Adrenal gland (tissue), 12 donors: ENCODE data around the gene ZFYVE21. TPM values are rescaled to one million over a fixed set of nuclear protein-coding genes. Genes with fewer than 3 reads are reported as not detected.
A peak's percentile ranks its signal among the peaks of the same experiment; 100 is the strongest.

Experiments
- DNase-seq, 7 donors: peaks; one replicate each; pipeline ENCODE4 v3.0.0-alpha.2; 2019 to 2020
- H3K27ac ChIP-seq, 5 donors: fragments of 200-600 bp; sonication (generic) in 4 of 5; 1 replicate in 3 of 5; 2 replicates in 2 of 5; pipeline versions ENCODE4 v1.5.1 to v1.8.0; 2016 to 2020; ENCODE audit warnings: mild to moderate bottlenecking in 1 of 5
- H3K27me3 ChIP-seq: fragments of 200-600 bp; 2 replicates; pipeline ENCODE4 v1.8.0; 2021
- H3K36me3 ChIP-seq, 2 donors: fragments of 200-600 bp; replicated peaks in 1 of 2; 1 replicate in 1 of 2; 2 replicates in 1 of 2; pipeline versions ENCODE4 v1.5.1 to v1.8.0; 2018 to 2022
- H3K4me1 ChIP-seq, 2 donors: fragments of 200-600 bp; replicated peaks in 1 of 2; 1 replicate in 1 of 2; 2 replicates in 1 of 2; pipeline versions ENCODE4 v1.5.1 to v1.8.0; 2018 to 2021
- H3K4me3 ChIP-seq, 4 donors: fragments of 200-600 bp; sonication (generic) in 3 of 4; one replicate each; pipeline ENCODE4 v1.5.1; 2016 to 2018
- H3K9me3 ChIP-seq, 3 donors: fragments of 200-600 bp; sonication (generic) in 1 of 3; replicated peaks in 1 of 3; 1 replicate in 2 of 3; 2 replicates in 1 of 3; pipeline versions ENCODE4 v1.5.1 to v1.8.0; 2016 to 2021
- POLR2A ChIP-seq, 2 donors: fragments of 450-650 bp; IDR thresholded peaks; one replicate each; pipeline ENCODE4 v1.6.1; 2017; ENCODE audit warnings: antibody characterized with exemption in 2 of 2, mild to moderate bottlenecking in 2 of 2, moderate library complexity in 1 of 2
- WGBS, 4 donors: extraction: QIAGEN DNeasy Blood & Tissue Kit in 2 of 4; methylation state at CpG; one replicate each; pipeline versions ENCODE4 v1.1.5 to v1.1.7; 2013 to 2017; 5-methylcytosine and 5-hydroxymethylcytosine counted together
- intact Hi-C, 2 donors: fragments of 100-400 bp; cut with DNase I; formaldehyde crosslinking; loops; one replicate each; pipeline versions ENCODE4 v1.14.1 to v1.15.0; 2022 to 2023
- polyA plus RNA-seq, 3 donors: library from polyadenylated mRNA; stranded (reverse); fragments of 200-250 nt in 2 of 3; fragments of 350-450 nt in 1 of 3; fragmentation: Illumina TruSeq in 1 of 3; extraction: RNeasy Lipid Tissue Mini Kit (QIAGEN cat#74804) in 1 of 3; gene quantifications; one replicate each; pipeline ENCODE4 v1.2.3, GENCODE V29; 2013 to 2014
- total RNA-seq, 9 donors: library from RNA; depleted of rRNA in 4 of 9; stranded (reverse); fragments of >200 nt in 4 of 9; fragments of 120-200 nt in 1 of 9; fragmentation: NEBNext Ultra II Directional in 1 of 9; extraction: Animal tissue kit (Norgen Biotek cat#: 25700) in 1 of 9; gene quantifications; one replicate each; pipeline versions ENCODE4 v1.1.0 to v1.2.4, GENCODE V29; 2013 to 2023
- TF ChIP-seq, protein P1 (sequence below), 6 experiments: fragments of 450-650 bp in 4 of 6; fragments of 200-600 bp in 2 of 6; sonication (generic) in 1 of 6; IDR thresholded peaks; 1 replicate in 5 of 6; 2 replicates in 1 of 6; pipeline versions ENCODE4 v1.5.1 to v1.8.0; 2016 to 2021; ENCODE audit warnings: antibody characterized with exemption in 6 of 6, mild to moderate bottlenecking in 2 of 6, moderate library complexity in 1 of 6
- donor health status: healthy with polysubstance abuse.
- donor health status: Bipolar disorder and iron deficiency.
- donor health status: DM: yes; HTN: yes; CAD: no.
- donor health status: DM: no; HTN: no; CAD: no.
- donor health status: DM: no; HTN: no; CAD: no.
- donor health status: DM: yes; HTN: yes; CAD: no.

ZFYVE21 gene
- total and polyA plus RNA-seq, 12 donors, result 20.9 to 71.4 (median 41.2) TPM

DNA sequence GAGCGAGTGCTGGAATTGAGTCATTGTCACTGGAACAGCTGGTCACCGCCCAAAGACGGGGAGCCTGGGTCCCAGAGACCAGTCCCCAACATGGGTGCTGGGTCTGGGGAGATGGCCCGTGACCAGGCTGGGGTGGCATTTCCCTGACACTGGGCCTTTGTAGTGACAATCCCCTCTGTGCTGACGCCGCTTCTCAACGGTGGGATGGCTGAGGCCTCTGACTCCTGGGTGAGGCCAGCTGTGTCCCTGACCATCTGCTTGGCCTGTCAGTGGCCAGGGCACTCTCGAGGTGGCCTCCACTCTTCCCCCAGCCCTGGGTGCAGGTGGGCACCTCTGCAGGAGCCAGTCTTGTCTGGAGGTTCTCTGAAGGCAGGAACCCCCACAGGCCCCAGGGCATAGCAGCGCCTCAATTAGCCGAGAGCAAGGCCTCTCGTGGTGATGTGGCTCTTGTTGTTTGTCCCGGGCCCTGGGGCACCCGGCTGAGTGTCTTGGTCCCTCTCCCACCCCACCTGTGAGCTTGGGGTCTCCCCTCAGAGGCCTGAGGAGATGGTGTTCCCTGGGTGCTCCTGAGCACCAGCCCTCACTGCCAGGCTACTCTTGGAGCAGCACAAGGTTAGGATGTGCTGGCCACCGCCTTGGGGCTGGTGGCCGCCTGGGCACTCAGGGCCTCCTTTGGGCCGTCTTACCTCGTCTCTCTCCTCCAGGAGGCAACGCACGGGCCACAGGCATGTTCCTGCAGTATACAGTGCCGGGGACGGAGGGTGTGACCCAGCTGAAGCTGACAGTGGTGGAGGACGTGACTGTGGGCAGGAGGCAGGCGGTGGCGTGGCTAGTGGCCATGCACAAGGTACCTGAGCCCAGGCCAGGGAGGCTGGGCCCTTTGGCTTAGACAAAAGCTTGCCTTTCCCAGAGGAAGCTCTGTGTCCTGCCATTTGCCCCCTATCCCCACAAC, 16.6 kb downstream of the ZFYVE21 start:
- H3K27me3 ChIP-seq, result no peaks in the 10 kb centered on the region
- TF ChIP-seq, protein P1, sequence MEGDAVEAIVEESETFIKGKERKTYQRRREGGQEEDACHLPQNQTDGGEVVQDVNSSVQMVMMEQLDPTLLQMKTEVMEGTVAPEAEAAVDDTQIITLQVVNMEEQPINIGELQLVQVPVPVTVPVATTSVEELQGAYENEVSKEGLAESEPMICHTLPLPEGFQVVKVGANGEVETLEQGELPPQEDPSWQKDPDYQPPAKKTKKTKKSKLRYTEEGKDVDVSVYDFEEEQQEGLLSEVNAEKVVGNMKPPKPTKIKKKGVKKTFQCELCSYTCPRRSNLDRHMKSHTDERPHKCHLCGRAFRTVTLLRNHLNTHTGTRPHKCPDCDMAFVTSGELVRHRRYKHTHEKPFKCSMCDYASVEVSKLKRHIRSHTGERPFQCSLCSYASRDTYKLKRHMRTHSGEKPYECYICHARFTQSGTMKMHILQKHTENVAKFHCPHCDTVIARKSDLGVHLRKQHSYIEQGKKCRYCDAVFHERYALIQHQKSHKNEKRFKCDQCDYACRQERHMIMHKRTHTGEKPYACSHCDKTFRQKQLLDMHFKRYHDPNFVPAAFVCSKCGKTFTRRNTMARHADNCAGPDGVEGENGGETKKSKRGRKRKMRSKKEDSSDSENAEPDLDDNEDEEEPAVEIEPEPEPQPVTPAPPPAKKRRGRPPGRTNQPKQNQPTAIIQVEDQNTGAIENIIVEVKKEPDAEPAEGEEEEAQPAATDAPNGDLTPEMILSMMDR (IDR thresholded peaks at IDR 0.05), result no peak
- no peak for TF ChIP-seq POLR2A (IDR thresholded peaks at IDR 0.05)
- no peaks in the 10 kb centered on the region for H3K9me3 ChIP-seq
- H3K4me1 ChIP-seq, result peaks cover 12 to 33% of the 10 kb centered on the region in 2 donors
- peak in 2 of 7 donors; percentile 22 to 51 for DNase-seq
- H3K36me3 ChIP-seq, result peaks cover 0 to 56% of the 10 kb centered on the region in 2 donors
- H3K4me3 ChIP-seq, result no peak overlapping the region
- intact Hi-C loops, result no loop called here
- no peak overlapping the region for H3K27ac ChIP-seq
- WGBS, 4 donors, result 91 to 96% (median 95%) methylated on average over 10 to 24 of the region's 24 CpGs

DNA sequence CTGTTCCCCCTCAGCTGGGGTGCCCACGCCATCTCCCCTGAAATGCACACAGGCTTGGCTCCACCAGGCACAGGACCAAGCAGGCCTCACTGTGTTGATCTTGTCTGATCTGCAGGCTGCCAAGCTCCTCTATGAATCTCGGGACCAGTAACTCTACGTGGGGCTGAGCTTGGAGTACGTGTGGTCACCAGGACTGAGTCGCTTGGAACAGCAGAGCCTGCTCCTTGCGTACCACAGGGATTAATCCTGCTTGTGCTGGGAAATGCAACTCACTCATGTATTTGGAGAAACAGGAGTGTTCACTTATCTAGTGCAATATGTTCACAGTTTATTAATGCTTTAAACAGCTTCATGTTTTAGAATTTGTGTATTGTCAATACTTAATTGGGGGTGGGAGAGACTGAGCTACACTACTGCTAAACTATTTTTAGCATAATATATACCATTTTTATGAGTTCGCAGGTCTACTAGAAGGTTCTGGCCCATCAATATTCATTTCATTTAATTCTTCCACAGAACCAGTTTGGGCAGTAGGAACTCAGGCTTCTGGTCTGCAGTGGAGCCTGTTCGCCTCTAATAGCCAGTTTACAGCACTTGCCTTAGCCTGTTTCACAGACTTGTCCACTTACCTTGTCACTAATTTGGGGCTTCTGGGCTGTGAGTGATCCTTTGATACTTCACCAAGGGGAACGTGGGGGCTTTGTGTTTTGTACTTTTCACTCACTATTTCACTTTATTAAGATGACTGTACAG, 17.4 kb downstream of the ZFYVE21 start:
- no peaks in the 10 kb centered on the region for H3K27me3 ChIP-seq
- TF ChIP-seq, protein P1 (IDR thresholded peaks at IDR 0.05), result no peak
- TF ChIP-seq POLR2A (IDR thresholded peaks at IDR 0.05), result no peak
- DNase-seq, result no peak
- H3K4me3 ChIP-seq, result no peak overlapping the region
- 90 to 94% (median 93%) methylated on average over 6 to 9 of the region's 9 CpGs for WGBS, 4 donors
- no peaks in the 10 kb centered on the region for H3K9me3 ChIP-seq
- peaks cover 0 to 51% of the 10 kb centered on the region in 2 donors for H3K36me3 ChIP-seq
- H3K4me1 ChIP-seq, result peaks cover 18 to 38% of the 10 kb centered on the region in 2 donors
- intact Hi-C loops, result no loop called here
- no peak overlapping the region for H3K27ac ChIP-seq

DNA sequence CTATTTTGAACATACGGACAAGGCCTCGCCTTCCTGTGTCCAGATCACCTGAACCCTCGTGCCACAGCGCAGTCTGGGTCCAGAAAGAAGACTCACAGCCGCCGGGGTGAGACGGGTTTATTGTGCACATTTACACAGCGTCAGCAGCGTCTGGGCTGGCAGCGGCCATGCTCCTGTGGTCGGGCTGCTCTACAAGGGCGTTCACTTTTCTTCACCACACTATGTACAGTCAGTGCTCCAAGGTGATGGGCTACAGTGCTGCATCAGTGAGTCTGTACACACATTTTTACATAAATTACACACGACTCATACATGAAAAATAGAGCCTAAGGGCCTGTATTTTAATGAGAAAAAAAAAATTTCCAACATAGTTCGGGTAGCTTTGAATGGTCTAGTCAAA, 18.0 kb downstream of the ZFYVE21 start:
- no peak for DNase-seq
- Histone ChIP-seq H3K27ac (no peak overlapping the region), H3K9me3 (no peaks in the 10 kb centered on the region), H3K27me3 (no peaks in the 10 kb centered on the region), H3K4me1 (peaks cover 18 to 38% of the 10 kb centered on the region in 2 donors), H3K4me3 (no peak overlapping the region), H3K36me3 (peaks cover 0 to 49% of the 10 kb centered on the region in 2 donors)
- WGBS, 4 donors, result 91 to 94% (median 94%) methylated on average over 14 of the region's 14 CpGs
- TF ChIP-seq POLR2A (IDR thresholded peaks at IDR 0.05), result no peak
- TF ChIP-seq, protein P1 (IDR thresholded peaks at IDR 0.05), result no peak
- intact Hi-C loops, result no loop called here
